HCT116 (cell line): ENCODE measurements around the gene ING4. TPM values are rescaled to one million over a fixed set of nuclear protein-coding genes. Genes with fewer than 3 reads are reported as not detected.

Source experiments
- ATAC-seq: fragments of 200-7000 bp; cut with Tn5 transposase; 2 replicates; pipeline ENCODE4 v1.9.1; 2020; ENCODE audit warnings: mild to moderate bottlenecking, moderate library complexity
- BruUV-seq: library from RNA; stranded (reverse); fragments of 400-500 nt; replicated peaks from 2 replicates; lab custom pipeline; 2021; lab: Mats Ljungman, UMichigan
- CTCF ChIA-PET: fragments of 300-600 bp; sonication (Branson Sonifier 250); formaldehyde crosslinking; loops from one replicate; lab custom pipeline; 2021; ENCODE audit warnings: antibody characterized with exemption; lab: Charles Lee
- POLR2A ChIA-PET: fragments of 300-600, 350-600 bp; sonication (Branson Sonifier 250); formaldehyde crosslinking; loops from one replicate; lab custom pipeline; 2021; ENCODE audit warnings: antibody characterized with exemption; lab: Charles Lee
- RAD21 ChIA-PET, 2 experiments: fragments of 300-600 bp; sonication (Branson Sonifier 250); formaldehyde crosslinking; loops; one replicate each; lab custom pipeline; 2023; ENCODE audit warnings: low total read pairs in 2 of 2; ENCODE audit not compliant: uncharacterized antibody in 2 of 2, unreplicated experiment in 2 of 2, low non-redundant PET in 1 of 2; lab: Charles Lee
- DNase-seq: peaks from one replicate; pipeline ENCODE4 v3.0.0-alpha.2; 2010; ENCODE audit warnings: low read depth, low spot score
- H2AFZ ChIP-seq: fragments of 200-600 bp; shearing (Covaris generic), sonication (generic); 2 replicates; pipeline ENCODE4 v1.6.1; 2017; ENCODE audit warnings: low read depth, mixed run types, mixed read lengths, antibody characterized with exemption, low read length; ENCODE audit not compliant: poor library complexity, severe bottlenecking
- H3K27ac ChIP-seq: 2 replicates; pipeline ENCODE4 v1.5.1; 2012; ENCODE audit warnings: low read depth, low read length
- H3K27me3 ChIP-seq: fragments of 200-600 bp; sonication (generic); 2 replicates; pipeline ENCODE4 v1.6.1; 2016; ENCODE audit warnings: mixed run types, low read length, mixed read lengths; ENCODE audit not compliant: insufficient read depth
- H3K36me3 ChIP-seq, 2 experiments: fragments of 200-500 bp in 1 of 2; fragments of 200-600 bp in 1 of 2; sonication (Bioruptor generic) in 1 of 2; sonication (generic) in 1 of 2; 2 replicates each; pipeline versions ENCODE4 v1.5.1 to v1.6.1; 2014 to 2016; ENCODE audit warnings: low read length in 2 of 2, inconsistent platforms in 1 of 2, mixed read lengths in 1 of 2, mixed run types in 1 of 2; ENCODE audit not compliant: insufficient read depth in 2 of 2, control insufficient read depth in 1 of 2
- H3K4me1 ChIP-seq, 2 experiments: fragments of 200-600 bp in 1 of 2; sonication (generic) in 1 of 2; 2 replicates each; pipeline versions ENCODE4 v1.5.1 to v1.6.1; 2012 to 2017; ENCODE audit warnings: low read length in 2 of 2, inconsistent platforms in 1 of 2, mild to moderate bottlenecking in 1 of 2, mixed read lengths in 1 of 2, mixed run types in 1 of 2, moderate library complexity in 1 of 2; ENCODE audit not compliant: insufficient read depth in 2 of 2, control insufficient read depth in 1 of 2
- H3K4me2 ChIP-seq: fragments of 200-600 bp; sonication (generic); 2 replicates; pipeline ENCODE4 v1.6.1; 2017; ENCODE audit warnings: mixed run types, low read length, mixed read lengths
- H3K4me3 ChIP-seq, 2 experiments: fragments of 200-600 bp in 1 of 2; sonication (generic) in 1 of 2; replicated peaks in 1 of 2; 2 replicates each; pipeline ENCODE4 v1.5.1; 2011 to 2016; ENCODE audit warnings: low read length in 2 of 2, control low read depth in 1 of 2, low read depth in 1 of 2, mild to moderate bottlenecking in 1 of 2, mixed read lengths in 1 of 2, mixed run types in 1 of 2
- H3K79me2 ChIP-seq: fragments of 200-600 bp; sonication (generic); 2 replicates; pipeline ENCODE4 v1.6.1; 2017; ENCODE audit warnings: mild to moderate bottlenecking, mixed run types, low read length, moderate library complexity, mixed read lengths; ENCODE audit not compliant: insufficient read depth
- H3K9ac ChIP-seq: fragments of 200-600 bp; sonication (generic); 2 replicates; pipeline ENCODE4 v1.6.1; 2016; ENCODE audit warnings: low read length, mixed read lengths
- H3K9me2 ChIP-seq: fragments of 200-600 bp; sonication (generic), shearing (Covaris generic); 2 replicates; pipeline ENCODE4 v1.6.1; 2017; ENCODE audit warnings: mixed run types, mild to moderate bottlenecking, moderate library complexity; ENCODE audit not compliant: insufficient read depth
- H3K9me3 ChIP-seq, 2 experiments: fragments of 200-500 bp in 1 of 2; fragments of 200-600 bp in 1 of 2; sonication (Bioruptor generic) in 1 of 2; sonication (generic) in 1 of 2; 2 replicates each; pipeline ENCODE4 v1.6.1; 2014 to 2017; ENCODE audit warnings: low read length in 2 of 2, mixed read lengths in 2 of 2, inconsistent platforms in 1 of 2, low read depth in 1 of 2, mild to moderate bottlenecking in 1 of 2, mixed run types in 1 of 2, moderate library complexity in 1 of 2; ENCODE audit not compliant: control insufficient read depth in 1 of 2, insufficient read depth in 1 of 2
- H4K20me1 ChIP-seq: fragments of 200-600 bp; sonication (generic), shearing (Covaris generic); 2 replicates; pipeline ENCODE4 v1.6.1; 2017; ENCODE audit warnings: mixed run types, mild to moderate bottlenecking, moderate library complexity; ENCODE audit not compliant: insufficient read depth
- ATF3 ChIP-seq: IDR thresholded peaks from 2 replicates; pipeline ENCODE4 v1.6.1; 2012
- CBX3 ChIP-seq: IDR thresholded peaks from 2 replicates; pipeline ENCODE4 v1.6.1; 2012; ENCODE audit warnings: low read depth
- CTCF ChIP-seq, 3 experiments: fragments of 200-600 bp in 1 of 3; sonication (generic) in 1 of 3; IDR thresholded peaks in 2 of 3; conservative IDR thresholded peaks in 1 of 3; 2 replicates each; pipeline ENCODE4 v1.5.1; 2012 to 2017; ENCODE audit warnings: low read depth in 2 of 3, low read length in 2 of 3, antibody characterized with exemption in 1 of 3, borderline replicate concordance in 1 of 3, control low read depth in 1 of 3, mild to moderate bottlenecking in 1 of 3, mixed read lengths in 1 of 3, mixed run types in 1 of 3, moderate library complexity in 1 of 3; ENCODE audit not compliant: insufficient read depth in 1 of 3
- EGR1 ChIP-seq: IDR thresholded peaks from 2 replicates; pipeline ENCODE4 v1.6.1; 2012; ENCODE audit warnings: low read depth
- ELF1 ChIP-seq: IDR thresholded peaks from 2 replicates; pipeline ENCODE4 v1.6.1; 2012; ENCODE audit warnings: low read depth, borderline replicate concordance
- EZH2 ChIP-seq: fragments of 200-600 bp; sonication (generic); IDR thresholded peaks from 2 replicates; pipeline ENCODE4 v1.6.1; 2017; ENCODE audit warnings: antibody characterized with exemption, mixed run types
- EZH2phosphoT487 ChIP-seq: fragments of 200-600 bp; IDR thresholded peaks from 2 replicates; pipeline ENCODE4 v1.6.1; 2018; ENCODE audit warnings: antibody characterized with exemption, borderline replicate concordance
- FOSL1 ChIP-seq: IDR thresholded peaks from 2 replicates; pipeline ENCODE4 v1.6.1; 2012; ENCODE audit warnings: low read depth
- JUND ChIP-seq: IDR thresholded peaks from 2 replicates; pipeline ENCODE4 v1.6.1; 2012
- POLR2AphosphoS5 ChIP-seq: IDR thresholded peaks from 2 replicates; pipeline ENCODE4 v1.6.1; 2011; ENCODE audit warnings: mild to moderate bottlenecking, low read depth, low read length, moderate library complexity
- RAD21 ChIP-seq: IDR thresholded peaks from 2 replicates; pipeline ENCODE4 v1.6.1; 2012; ENCODE audit warnings: low read depth, mild to moderate bottlenecking
- SP1 ChIP-seq: IDR thresholded peaks from 2 replicates; pipeline ENCODE4 v1.6.1; 2012; ENCODE audit warnings: low read depth
- YY1 ChIP-seq: IDR thresholded peaks from 2 replicates; pipeline ENCODE4 v1.6.1; 2011; ENCODE audit warnings: low read length, low read depth, moderate library complexity, mild to moderate bottlenecking; ENCODE audit not compliant: insufficient replicate concordance; ENCODE audit errors: extremely low read depth
- ZFX ChIP-seq: fragments of 450-650 bp; IDR thresholded peaks from 2 replicates; pipeline ENCODE4 v1.6.1; 2017
- ZNF274 ChIP-seq: fragments of 200-500 bp; sonication (Bioruptor generic); IDR thresholded peaks from 2 replicates; pipeline ENCODE4 v1.6.1; 2014; ENCODE audit warnings: mild to moderate bottlenecking, low read depth, low read length, inconsistent platforms
- intact Hi-C: fragments of 100-400 bp; cut with micrococcal nuclease; formaldehyde crosslinking; loops from 2 replicates; pipeline ENCODE4 v1.10.0; 2022
- total RNA-seq: library from RNA; stranded (reverse); gene quantifications from one replicate; pipeline ENCODE4 v1.2.1, GENCODE V29; 2021; ENCODE audit not compliant: unreplicated experiment
- TF ChIP-seq, protein P1 (sequence below): IDR thresholded peaks from 2 replicates; pipeline ENCODE4 v1.6.1; 2012; ENCODE audit warnings: low read depth
- TF ChIP-seq, protein P2 (sequence below): IDR thresholded peaks from 2 replicates; pipeline ENCODE4 v1.6.1; 2011; ENCODE audit warnings: mild to moderate bottlenecking, low read length, moderate library complexity; ENCODE audit not compliant: insufficient replicate concordance; ENCODE audit errors: extremely low read depth

Gene ING4
- total RNA-seq, 1 experiment from 2014 or later: 17.9 TPM

- CTCF ChIA-PET: no interaction called here
- no peak for ATAC-seq
- Histone ChIP-seq H3K79me2 (no peaks in the 10 kb centered on the region), H3K36me3 (no peaks in the 10 kb centered on the region), H4K20me1 (no peaks in the 10 kb centered on the region), H3K9me3 (no peaks in the 10 kb centered on the region), H2AFZ (no peak overlapping the region), H3K27ac (no peak overlapping the region), H3K4me1 (peaks cover 0 to 9% of the 10 kb centered on the region in 2 experiments; a peak in 2 of 4 replicates), H3K27me3 (no peaks in the 10 kb centered on the region), H3K9ac (no peak overlapping the region), H3K4me2 (no peak overlapping the region), H3K4me3 (no peak overlapping the region), H3K9me2 (no peaks in the 10 kb centered on the region)
- POLR2A ChIA-PET: no interaction called here
- RAD21 ChIA-PET: no interaction called here
- TF ChIP-seq, protein P1, sequence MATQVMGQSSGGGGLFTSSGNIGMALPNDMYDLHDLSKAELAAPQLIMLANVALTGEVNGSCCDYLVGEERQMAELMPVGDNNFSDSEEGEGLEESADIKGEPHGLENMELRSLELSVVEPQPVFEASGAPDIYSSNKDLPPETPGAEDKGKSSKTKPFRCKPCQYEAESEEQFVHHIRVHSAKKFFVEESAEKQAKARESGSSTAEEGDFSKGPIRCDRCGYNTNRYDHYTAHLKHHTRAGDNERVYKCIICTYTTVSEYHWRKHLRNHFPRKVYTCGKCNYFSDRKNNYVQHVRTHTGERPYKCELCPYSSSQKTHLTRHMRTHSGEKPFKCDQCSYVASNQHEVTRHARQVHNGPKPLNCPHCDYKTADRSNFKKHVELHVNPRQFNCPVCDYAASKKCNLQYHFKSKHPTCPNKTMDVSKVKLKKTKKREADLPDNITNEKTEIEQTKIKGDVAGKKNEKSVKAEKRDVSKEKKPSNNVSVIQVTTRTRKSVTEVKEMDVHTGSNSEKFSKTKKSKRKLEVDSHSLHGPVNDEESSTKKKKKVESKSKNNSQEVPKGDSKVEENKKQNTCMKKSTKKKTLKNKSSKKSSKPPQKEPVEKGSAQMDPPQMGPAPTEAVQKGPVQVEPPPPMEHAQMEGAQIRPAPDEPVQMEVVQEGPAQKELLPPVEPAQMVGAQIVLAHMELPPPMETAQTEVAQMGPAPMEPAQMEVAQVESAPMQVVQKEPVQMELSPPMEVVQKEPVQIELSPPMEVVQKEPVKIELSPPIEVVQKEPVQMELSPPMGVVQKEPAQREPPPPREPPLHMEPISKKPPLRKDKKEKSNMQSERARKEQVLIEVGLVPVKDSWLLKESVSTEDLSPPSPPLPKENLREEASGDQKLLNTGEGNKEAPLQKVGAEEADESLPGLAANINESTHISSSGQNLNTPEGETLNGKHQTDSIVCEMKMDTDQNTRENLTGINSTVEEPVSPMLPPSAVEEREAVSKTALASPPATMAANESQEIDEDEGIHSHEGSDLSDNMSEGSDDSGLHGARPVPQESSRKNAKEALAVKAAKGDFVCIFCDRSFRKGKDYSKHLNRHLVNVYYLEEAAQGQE: no peak
- TF ChIP-seq YY1 (no peak), ZFX (no peak), POLR2AphosphoS5 (no peak), ZNF274 (no peak), EZH2phosphoT487 (no peak), EGR1 (no peak), EZH2 (no peak), ELF1 (no peak), RAD21 (no peak), ATF3 (no peak), FOSL1 (no peak), CTCF (IDR thresholded peaks at IDR 0.05 in 2 of 3, conservative IDR thresholded peaks at IDR 0.05 in 1 of 3; ENCODE audit: borderline replicate concordance in 1 of 3, insufficient read depth in 1 of 3, low read depth in 2 of 3, low read length in 2 of 3) (no peak), CBX3 (no peak), SP1 (no peak), JUND (no peak)
- TF ChIP-seq, protein P2, sequence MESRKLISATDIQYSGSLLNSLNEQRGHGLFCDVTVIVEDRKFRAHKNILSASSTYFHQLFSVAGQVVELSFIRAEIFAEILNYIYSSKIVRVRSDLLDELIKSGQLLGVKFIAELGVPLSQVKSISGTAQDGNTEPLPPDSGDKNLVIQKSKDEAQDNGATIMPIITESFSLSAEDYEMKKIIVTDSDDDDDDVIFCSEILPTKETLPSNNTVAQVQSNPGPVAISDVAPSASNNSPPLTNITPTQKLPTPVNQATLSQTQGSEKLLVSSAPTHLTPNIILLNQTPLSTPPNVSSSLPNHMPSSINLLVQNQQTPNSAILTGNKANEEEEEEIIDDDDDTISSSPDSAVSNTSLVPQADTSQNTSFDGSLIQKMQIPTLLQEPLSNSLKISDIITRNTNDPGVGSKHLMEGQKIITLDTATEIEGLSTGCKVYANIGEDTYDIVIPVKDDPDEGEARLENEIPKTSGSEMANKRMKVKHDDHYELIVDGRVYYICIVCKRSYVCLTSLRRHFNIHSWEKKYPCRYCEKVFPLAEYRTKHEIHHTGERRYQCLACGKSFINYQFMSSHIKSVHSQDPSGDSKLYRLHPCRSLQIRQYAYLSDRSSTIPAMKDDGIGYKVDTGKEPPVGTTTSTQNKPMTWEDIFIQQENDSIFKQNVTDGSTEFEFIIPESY: no peak
- intact Hi-C loops: no loop called here
- no TSS peak for BruUV-seq
- no peak for DNase-seq
Observed at GRCh38 chr12:6699989-6700645, 37.2 kb upstream of the ING4 start.
